GM19467 (cell line): ENCODE measurements around the gene FHOD3.
"Not testable (repeated sequence)": the region's sequence is repeated elsewhere in the genome, so short reads cannot be mapped to it uniquely, and the experiment has no call there.

Experiments
- ATAC-seq: cut with Tn5 transposase; IDR thresholded peaks from one replicate; pipeline ENCODE4 v1.9.1; 2021; ENCODE audit warnings: mild to moderate bottlenecking, moderate library complexity; ENCODE audit not compliant: unreplicated experiment

Gene FHOD3

DNA sequence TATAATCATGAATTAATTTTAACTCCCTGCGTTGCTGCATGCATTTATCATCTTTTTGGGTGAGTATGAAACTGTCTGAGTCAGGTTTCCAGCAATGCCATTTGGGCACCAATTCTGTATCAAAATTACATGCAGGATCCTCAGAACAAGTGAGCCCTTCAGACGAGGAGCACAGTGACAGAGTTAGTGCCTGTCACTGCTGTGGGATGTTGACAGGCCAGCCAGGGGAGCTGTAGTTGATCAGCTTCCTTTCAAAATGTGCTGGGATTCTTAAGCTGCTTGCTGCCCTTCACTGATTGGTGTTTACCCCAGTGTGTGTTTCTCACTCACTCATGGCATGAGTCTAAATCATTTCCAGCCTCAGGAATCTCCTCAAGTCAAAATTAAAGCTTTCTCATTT, 422.1 kb downstream of the FHOD3 start:
- ATAC-seq = no peak

DNA sequence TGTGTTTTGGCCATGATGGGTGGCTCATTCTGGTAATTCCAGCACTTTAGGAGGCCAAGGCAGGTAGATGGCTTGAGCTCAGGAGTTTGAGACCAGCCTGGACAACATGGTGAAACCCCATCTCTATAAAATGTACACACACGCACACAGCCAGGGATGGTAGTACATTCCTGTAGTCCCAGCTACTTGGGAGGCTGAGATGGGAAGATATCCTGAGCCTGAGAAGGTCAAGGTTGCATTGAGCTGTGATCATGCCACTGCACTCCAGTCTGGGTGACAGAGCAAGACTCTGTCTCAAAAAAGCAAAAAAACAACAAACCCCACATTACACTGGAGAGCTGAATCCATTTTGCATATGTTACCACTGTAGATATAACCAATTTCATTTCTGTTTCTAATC, 423.8 kb downstream of the FHOD3 start:
- ATAC-seq = not testable (repeated sequence)

DNA sequence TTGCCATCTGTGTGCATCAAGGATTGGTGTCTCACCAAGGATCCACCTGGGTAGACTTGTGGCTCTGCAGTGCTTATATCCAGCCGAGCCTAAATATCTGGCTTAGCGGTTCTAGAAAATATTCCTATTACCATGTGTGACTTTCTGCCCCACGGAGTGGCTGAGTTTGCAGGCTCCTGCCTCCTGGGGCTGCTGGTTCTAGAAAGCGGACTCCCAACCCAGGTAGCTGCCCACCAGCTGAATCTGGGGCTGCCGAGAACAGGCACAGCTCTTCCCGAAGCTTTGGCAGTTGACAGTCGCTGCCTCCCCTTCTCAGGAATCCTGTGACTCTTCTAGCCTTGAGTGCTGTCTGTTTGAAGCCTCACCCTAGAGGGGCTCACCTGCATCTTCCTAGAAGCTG, 426.7 kb downstream of the FHOD3 start:
- no peak for ATAC-seq

DNA sequence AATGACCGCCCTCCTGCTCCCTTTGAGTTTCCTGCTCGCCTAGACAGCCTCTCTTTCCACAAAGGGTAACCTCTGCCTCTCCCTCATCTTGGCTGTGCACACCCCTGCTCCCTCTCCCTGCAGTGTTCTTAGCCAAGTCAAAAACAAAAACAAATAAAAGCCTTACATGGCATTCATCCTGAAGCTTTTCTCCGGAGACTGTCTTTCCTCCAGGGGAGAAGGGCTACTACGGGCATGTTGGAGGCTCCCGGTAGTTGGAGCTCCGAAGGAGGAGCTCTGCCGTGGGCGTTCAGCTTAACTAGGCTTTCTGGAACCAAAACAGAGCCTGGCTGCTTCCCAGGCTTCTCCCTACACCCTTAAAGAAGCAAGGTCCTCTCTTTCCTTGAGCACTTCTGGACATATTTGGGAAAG, 427.1 kb downstream of the FHOD3 start:
- ATAC-seq = no peak

DNA sequence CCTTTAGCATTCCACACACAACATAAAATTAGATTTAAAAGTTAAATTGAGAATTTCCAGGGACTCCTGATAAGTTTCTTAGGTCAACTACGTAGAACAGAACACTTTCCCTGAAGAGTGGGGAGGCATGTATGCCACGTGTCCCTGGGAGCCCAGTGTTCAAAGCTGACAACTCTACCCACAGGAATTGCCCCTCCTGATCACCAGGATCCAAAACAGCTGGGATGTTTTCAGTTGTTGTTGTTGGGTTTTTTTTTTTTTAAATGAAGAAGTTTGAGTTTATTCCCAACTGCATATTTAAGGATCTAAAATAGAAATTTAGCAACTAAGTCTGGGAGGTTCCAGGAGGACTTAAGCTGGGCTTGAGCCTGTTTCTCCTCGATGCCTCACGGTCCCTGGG, 430.8 kb downstream of the FHOD3 start:
- no peak for ATAC-seq

DNA sequence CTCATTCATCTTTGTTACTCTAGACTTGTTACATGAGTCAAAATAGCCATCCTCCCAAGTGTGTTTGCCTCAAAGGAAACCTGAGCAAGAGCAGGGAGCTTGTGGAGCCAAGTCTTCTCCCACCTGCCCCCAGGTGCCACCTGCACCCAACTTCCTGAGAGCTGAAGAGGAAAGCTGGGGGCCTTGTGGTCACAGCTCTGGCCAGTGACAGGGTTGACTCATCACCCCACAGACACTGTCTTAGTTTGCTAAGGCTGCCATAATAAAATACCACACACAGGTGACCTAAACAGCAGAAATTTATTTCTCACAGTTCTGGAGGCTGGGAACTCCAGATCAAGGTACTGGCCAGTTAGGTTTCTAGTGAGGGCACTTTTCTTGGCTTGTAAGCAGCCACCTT, 431.7 kb downstream of the FHOD3 start:
- no peak for ATAC-seq

DNA sequence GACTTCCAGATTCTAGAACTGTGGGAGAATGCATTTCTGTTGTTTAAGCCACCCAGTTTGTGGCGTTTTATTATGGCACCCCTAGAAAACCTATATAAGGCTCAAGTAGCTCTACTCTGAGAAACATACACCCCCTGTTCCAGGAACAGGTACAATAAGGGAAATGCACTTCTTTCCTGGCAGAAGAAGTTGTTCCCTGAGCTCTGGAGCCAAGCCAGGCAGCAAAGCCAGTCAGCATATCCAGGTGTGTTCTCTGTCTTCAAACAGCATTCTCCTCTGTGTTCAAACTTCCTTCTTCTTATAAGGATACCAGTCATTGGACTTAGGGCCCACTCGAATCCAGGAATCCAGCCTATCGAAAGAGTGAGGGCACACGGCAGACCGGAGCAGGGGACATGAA, 434.8 kb downstream of the FHOD3 start:
- no peak for ATAC-seq

DNA sequence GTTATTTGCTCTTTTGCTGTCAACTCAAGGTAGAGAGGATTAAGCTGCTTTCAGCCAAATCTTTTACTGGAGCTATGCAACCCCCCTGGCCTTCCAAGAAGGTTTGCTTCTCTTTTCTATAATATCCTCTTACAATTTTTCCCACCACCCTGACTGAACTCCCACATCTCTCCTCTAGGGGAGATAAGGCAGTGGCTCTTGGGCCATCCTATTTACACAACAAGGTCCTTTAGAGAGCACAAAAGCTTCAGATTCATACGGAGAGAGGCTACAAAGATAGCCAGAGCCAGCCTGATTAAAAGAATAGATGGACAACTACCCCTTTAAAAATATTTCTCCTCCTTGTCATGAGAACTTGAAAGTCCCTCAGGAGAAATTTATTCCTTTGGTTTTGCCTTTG, 435.6 kb downstream of the FHOD3 start:
- no peak for ATAC-seq

DNA sequence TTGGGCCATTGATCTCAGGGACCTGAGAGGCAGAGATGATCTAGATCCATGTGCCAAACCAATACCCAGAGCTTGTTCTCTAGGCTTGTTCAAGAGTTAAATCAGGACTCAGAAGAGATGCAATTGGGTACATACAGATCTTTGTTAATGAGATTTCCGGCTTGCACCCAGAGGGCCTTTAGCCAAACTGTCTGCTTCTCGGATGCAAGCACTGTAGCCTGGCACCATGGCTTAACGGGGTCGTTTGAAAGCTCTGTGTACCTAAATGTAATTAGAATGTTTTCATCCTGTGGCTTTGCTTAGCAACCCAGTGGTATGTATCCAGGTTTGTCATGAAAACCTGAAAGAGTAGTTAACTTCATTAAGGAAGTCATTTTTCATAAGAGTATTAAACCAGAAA, 437.1 kb downstream of the FHOD3 start:
- no peak for ATAC-seq

DNA sequence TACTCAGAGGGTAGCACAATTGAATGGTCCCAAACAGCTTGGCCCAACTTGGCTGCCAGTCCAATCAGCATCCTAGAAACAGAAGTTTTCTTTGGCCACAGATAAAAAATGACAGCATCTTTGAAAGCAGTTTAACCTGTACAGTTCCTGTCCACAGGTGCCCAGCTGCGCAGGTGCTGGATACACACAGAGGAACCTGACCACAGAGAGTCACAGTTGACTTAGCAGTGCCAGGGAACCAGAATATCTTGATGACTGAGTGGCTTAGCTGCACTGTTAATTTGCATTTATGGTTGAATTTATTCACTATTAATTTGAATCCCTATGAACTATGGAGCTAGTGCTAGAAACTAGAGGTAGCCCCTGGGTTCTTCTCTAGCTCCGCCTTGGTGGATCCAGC, 437.6 kb downstream of the FHOD3 start:
- ATAC-seq = no peak

DNA sequence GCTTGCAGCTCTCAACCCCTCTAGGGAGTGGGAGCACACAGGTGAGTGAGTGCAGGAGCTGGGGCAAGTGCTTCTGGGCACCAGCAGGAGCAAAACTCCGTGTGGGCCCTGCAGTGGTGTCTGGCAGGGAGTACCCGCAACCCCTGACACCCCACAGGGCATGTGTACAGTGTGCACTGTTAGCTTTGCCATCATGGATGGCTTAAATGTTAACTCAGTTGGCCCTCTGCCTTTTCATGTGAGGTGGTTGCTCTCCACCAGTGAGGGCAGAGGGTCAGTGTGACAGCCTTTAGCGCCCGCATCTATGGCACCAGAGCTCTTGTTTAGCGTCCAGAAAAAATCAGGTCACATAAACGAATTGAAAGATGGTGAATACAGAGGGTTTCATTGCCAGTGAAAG, 438.6 kb downstream of the FHOD3 start:
- no peak for ATAC-seq

DNA sequence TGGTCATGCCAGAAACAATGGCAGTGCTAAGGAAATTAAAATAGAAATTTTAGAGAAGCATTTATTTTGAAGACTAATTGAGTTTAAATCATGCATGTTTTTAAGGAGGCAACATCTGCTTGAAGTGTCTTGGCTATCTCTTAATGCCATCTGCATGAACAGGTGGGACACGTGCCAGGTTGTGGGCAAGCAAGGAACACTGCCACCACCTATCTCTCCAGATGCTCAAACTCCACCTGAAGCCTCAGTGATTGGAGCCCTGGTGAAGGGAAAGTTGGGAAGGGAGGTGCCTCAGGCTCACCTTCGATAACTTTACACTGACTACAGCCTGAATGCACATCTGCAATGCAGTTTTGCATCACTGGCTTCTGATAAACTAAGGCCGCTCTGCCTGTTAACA, 439.8 kb downstream of the FHOD3 start:
- no peak for ATAC-seq

DNA sequence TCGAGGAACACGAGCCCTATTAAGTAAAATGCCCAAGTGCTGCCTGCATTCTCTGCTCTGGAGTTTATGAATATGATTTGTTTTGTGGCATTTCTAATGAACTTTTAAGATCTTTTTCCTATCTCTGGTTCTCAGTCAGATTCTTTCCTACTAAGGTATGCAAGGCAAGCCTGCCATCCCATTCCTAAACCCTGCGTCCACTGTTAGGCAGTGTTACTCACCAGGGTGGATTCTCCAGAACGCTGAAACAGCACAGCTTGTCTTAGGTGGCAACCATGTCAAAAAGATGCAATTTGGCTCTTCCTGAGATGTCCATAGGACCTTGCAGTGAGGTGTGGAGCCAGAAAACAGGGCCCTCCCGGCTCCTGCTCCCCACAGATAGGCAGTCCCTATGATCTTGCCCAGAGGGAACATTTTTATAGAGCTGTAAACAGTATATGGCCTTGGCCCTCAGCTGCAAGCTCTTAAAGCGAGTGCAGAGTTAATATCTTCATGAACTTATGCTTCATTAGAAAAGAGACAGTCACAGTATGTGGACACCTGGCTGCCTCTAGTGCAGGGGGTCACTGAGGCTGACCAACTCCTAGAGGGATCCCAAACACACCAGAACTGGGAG, 446.9 kb downstream of the FHOD3 start:
- no peak for ATAC-seq

DNA sequence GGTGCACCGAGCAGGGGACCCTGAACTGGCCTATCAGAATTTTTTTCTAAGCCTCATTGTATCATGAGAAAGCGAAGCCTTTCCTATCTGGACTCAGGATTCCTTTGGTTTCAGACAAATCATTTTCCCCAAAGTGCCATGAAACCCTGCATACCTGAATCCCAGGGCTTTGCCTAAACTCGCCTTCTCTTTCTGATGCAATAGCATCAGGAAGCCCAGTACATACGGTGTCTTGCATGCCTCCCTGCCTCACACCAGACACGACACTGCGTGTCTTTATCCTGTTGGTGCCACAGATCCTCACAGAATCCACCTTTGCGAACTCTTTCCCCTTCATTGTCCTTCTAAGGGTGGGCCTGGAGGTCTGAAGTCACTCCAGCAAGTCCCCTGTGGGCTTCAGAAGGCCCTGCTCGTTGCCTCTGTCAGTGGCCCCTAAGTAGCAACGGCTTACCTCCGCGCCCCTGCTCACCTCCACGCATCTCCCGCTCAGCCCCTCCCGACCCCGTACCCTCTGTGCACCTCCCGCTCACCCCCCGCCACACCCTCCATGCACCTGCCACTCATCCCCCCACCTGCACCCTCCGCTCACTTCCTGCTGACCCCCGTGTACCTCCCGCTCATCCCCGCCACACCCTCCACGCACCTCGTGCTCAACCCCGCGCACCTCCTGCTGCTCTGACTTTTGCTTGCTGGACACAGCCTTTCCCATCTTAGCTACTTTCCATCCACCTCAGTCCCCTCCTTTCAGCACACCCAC, 447.9 kb downstream of the FHOD3 start:
- ATAC-seq = no peak

DNA sequence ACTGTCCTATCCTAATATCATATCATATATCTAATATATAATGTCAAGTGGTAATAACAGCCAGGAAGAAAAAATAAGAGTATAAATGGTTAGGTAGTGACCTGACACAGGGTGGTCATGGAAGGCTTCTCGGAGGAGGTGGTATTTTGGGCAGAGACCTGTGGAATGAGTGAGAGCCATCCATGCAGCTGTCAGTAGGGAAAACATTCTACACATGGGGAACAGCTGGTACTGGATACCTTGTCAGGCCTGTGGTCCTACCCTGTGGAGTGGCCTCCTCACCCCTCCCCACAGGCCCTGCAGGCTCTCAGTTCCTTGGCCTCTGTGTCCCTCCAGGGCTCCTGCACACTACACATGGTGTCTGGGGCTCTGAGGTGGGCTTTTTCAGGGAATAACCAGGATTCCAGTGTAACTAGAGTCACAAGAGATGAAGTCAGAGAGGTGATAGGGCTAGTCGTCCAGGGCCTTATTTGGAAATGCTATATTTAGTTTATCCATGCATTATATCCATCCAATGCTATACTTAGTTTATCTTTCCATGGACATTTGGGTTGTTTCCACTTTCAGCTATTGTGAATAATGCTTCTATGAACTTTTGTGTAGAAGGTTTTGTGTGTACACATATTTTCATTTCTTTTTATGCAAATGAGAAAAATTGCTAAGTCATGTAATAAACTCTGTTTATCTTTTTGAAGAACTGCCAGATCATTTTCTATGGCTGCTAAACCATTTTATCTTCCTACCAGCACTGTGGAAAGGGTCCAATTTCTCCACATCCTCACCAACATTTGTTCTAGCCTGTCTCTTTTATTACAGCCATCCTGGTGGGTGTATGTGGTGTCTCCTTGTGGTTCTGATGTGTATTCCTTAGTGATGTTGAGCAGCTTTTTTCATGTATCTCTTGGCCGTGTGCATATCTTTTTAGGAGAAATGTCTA, 455.7 kb downstream of the FHOD3 start:
- no peak for ATAC-seq

DNA sequence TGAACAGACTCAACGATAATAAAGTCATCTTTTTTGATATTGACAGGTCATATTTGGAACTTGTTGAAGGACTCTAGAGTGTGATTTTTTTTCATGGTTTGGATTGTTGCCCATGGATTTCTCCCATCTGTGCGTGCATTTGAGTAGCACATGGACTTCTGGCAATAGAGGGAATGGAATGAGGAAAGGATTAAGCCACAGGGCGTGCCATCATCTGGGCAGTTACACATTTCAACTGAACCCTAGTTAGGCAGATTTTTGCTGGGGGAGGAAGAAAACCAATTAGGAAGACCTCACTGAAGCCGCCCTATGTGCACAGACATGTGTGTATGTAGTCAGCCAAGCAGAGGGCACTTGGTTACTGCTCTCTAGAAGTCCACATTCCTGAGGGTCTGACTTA, 458.7 kb downstream of the FHOD3 start:
- ATAC-seq = no peak

DNA sequence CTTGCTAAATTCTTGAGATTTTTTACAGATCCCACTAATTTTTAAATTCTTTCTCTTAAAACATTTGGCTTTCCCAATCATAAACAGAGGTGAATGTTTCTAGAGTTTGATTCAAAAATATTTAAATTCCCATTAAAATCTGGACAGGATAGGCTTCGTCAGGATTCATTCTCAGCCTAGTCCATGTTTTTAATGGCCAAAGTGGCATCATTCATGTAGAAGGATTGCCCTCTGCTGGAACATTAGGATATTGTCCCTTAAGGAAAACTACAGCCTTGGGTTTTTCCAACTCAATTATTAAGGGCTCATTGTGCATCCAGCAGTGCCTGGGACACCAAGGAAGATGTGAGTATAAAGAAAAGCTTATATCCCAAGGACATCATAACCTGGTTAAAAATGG, 459.6 kb downstream of the FHOD3 start:
- no peak for ATAC-seq

DNA sequence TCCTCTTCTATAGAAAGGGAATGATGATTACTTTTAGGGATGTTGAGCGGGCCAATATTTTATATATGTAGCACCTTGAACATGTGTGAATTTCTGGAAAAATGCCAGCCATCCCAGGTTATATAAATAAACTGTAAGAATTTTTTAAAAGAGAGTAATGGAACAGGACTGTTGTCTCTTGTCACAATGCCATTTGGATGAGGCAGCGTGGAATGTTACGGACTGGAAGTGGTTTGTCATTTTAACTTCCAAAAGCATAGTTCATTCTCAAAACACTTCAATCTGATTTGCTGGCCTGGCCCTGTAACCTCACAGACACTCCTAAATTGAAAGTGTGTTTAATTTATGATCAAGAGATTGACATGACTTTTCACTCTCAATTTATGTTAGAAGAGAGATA, 460.5 kb downstream of the FHOD3 start:
- no peak for ATAC-seq

DNA sequence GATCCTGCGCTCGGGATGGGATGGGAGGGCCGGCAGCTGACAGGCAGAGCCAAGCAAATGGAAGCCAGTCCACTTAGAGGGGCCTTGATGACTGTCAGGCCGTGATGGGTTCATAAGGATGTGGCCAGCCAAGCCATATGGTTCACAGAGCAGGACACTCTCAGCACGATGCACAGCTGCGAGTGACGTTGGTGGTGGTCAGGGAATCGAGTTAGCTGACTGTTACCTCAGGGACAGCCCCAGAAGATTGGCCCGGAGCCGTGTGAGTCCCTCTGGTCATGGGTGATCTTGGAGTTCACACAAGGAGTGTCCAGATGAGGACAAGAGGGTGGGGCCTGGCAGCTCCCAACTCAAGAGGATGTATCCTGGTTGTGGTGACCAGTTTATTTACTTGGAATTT, 461.1 kb downstream of the FHOD3 start:
- ATAC-seq = no peak

DNA sequence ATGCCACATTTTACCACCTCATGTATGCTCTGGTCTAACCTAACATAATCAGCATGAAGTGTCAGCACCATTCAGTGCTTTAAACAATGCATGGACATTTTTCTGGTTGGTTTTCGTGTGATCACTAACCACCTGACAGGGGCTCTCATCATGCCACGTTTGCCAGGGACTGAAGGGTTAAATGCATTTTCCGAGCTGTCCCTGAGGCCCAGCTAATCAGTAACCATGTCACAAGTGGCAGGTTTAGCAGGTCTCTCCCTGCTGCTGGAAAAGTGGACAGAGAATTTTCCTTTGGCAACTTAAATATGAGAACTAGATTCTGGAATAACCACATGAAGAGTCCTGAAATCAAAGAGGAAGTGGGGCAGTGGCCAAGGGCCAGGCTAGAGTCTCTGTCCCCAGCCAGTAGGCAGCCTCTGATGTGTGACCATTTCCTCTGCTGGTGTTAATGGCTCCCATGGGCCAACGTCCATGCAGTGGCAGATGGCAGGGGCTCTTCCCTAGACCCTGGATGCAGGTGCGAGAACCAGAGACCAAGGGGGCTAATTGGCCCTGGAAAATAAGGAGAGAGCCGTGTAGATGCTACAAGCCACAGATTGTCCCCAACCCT, 461.8 kb downstream of the FHOD3 start:
- no peak for ATAC-seq

DNA sequence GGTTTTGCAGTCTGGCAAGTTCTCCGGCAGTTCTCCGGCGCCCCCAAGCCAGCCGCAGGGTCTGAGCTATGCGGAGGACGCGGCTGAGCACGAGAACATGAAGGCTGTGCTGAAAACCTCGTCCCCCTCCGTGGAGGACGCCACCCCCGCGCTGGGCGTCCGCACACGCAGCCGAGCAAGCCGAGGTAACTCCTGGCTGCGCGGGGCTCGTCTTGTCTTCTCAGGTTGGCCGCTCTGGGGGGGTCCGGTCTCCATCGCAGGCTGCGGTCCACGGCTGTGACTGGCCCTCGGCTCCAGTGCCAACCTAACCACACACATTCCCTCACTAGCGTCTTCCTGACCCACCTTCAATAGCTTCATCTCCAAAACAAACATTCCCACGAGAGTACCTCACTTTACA, 463.1 kb downstream of the FHOD3 start:
- ATAC-seq = no peak
